ENCODE data around the gene FOXS1.

DNA sequence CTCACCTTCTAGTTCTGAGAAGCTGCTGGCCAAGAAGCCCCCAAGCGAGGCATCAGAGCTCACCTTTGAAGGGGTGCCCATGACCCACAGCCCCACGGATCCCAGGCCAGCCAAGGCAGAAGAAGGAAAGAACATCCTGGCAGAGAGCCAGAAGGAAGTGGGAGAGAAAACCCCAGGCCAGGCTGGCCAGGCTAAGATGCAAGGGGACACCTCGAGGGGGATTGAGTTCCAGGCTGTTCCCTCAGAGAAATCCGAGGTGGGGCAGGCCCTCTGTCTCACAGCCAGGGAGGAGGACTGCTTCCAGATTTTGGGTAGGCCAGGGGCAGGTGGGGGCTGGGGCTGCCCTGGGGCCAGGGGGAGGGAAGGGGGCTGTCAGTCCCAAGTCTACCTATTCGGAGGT is 24.0 kb downstream of the FOXS1 start:
- TF ChIP-seq, protein P1, sequence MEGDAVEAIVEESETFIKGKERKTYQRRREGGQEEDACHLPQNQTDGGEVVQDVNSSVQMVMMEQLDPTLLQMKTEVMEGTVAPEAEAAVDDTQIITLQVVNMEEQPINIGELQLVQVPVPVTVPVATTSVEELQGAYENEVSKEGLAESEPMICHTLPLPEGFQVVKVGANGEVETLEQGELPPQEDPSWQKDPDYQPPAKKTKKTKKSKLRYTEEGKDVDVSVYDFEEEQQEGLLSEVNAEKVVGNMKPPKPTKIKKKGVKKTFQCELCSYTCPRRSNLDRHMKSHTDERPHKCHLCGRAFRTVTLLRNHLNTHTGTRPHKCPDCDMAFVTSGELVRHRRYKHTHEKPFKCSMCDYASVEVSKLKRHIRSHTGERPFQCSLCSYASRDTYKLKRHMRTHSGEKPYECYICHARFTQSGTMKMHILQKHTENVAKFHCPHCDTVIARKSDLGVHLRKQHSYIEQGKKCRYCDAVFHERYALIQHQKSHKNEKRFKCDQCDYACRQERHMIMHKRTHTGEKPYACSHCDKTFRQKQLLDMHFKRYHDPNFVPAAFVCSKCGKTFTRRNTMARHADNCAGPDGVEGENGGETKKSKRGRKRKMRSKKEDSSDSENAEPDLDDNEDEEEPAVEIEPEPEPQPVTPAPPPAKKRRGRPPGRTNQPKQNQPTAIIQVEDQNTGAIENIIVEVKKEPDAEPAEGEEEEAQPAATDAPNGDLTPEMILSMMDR (IDR thresholded peaks at IDR 0.05 in 8 of 11, conservative IDR thresholded peaks at IDR 0.05 in 3 of 11) = no peak
- no peak for TF ChIP-seq POLR2A (IDR thresholded peaks at IDR 0.05)

Measured in spleen (tissue), 7 donors.